DMS79 (cell line): ENCODE data around the gene LYSET.
A peak's percentile ranks its signal among the peaks of the same experiment; 100 is the strongest.
"Not testable (repeated sequence)": the region's sequence is repeated elsewhere in the genome, so short reads cannot be mapped to it uniquely, and the experiment has no call there.

Source experiments
- DNase-seq: peaks from one replicate; lab custom pipeline; 2025; lab: John Stamatoyannopoulos, UW

The LYSET gene

DNA sequence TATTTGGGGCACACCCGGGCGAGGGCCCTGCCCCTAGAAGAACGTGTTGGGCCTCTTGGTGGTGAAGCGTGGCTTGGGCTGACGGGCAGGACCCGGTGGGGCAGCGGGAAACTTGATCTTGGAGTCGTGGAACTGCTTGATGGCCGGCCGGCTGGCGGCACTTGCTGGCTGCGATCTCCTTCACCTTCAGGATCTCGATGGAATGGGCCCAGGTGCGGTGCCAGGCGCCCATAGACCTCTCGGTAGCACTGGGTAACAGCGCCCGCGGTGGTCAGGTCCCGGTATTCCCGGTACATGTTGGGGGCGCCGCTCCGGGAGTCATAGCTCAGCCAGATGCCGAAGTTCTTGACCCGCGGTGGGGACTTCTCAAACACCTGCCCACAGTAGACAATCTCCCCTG lies 38.4 kb downstream of the LYSET start:
- no peak for DNase-seq

DNA sequence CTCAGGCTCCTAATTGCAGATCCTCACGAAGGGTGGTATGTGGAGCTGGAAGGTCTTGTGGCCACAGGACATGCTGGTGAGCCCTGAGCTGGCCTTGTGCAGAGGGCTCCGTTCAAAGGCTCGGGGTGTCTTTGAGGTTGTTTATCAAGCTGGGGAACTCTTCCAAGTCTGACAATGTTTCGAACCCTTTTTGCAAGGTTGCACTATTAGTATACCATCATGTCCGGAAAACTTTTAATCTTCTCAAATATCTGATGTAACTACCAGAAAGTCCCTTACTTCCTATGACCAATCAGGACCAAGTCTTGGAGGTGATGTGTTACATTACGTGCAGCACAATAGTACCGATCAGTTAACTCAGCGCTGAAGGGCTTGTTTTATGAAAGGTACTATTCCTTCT lies 43.4 kb downstream of the LYSET start:
- DNase-seq = no peak

DNA sequence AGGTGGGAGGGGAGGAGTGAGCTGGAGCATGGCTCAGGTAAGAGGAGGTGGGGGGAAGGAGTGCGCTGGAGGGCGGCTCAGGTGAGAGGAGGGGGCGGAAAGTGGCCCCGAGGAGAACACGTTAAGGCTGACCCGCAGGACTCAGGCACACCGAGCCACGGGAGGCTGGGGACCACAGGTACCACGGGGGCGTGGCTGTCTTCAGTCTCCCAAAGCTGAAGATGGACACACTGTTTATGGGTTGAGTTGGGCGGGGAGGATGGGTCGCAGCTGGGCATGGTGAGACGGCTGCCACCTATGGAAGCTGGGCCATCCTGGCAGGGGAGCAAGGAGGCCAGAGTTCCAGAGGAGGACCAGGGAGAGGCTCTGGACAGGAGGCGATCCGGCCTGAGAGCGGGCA lies 45.4 kb downstream of the LYSET start:
- no peak for DNase-seq

DNA sequence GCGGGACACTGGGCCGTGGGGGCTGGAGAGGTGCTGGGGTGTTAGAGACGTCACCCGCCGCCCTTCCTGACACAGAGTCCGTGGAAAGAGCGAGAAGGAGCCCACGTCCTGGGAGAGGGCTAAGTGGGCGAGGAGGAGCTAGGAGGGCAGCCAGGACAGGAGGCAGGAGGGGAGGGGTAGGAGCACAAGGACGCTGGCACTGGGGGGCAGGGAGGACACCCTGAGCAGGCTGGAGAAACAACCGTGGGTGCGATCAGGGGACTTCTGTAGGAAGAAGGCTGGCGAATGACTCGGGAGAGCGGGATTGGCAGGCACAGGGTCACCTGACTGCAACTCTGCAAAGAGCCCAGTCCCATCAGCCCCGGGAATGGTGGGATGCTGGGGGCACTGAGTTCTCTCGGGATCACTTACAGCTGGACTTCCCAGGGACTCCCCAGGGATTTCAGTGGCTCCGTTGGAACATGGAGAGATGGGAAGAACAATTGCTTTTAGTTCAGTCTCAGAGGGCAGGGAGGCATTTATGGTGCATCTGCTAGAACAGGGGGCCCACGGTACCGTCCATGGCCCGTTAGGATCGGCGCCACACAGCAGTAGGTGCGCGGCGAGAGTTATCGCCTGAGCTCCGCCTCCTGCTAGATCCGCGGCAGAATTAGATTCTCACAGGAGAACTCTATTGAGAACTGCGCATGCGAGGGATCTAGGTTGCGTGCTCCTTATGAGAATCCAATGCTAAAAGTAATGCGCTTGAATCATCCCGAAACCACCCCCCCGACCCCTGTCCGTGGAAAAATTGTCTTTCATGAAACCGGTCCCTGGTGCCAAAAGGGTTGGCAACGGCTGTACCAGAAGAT lies 46.2 kb downstream of the LYSET start:
- peak; percentile 56 for DNase-seq

DNA sequence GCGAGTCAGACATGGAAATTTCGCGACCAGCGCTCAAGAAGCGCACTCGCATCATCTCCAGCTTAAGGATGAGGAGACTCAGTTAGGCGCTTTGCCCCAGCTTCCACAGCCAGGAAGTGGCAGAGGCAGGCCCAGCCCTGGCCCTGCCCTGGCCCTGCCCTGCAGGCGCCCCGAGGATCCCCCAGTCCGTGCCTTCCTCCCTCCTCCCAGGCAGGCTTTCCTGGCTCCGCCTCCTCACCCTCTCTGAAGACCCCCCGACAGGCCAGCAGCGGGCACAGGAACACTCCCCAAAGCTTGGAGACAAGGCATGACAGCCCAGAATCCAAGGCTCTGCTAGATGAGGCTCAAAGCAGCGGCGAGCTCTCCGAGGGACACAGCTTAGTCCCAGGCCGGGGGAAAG lies 47.0 kb downstream of the LYSET start:
- no peak for DNase-seq

DNA sequence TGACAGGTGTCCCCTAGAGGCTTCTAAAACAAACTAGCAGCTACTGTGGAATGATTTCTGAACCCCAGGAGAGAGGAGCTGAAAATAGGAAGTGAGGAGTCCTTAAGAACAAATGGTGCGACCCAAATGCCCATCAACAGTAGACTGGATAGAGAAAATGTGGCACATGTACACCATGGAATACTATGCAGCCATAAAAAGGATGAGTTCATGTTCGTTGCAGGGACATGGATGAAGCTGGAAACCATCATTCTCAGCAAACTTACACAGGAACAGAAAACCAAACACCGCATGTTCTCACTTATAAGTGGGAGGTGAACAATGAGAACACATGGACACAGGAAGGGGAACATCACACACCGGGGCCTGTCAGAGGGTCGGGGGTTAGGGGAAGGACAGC lies 48.0 kb downstream of the LYSET start:
- not testable (repeated sequence) for DNase-seq

DNA sequence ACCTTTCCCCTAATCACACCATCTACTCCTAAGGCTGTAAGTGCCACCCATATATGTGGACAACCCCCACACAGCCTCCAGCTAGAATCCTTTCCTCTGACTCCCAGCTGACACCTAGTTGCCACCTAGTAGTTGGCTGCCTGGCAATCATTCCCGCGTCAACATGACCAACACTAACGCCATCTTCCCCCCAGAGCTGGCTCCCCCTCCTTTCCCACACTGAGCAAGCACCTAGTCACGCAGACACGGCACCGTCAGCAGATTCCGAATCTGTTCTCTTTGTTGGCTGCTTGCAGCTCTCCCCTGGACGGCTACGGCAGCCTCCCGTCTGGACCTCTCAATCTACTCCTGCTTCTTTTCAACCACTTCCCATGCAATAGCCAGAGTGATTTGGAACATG lies 49.7 kb downstream of the LYSET start:
- no peak for DNase-seq
